H9 (cell line): ENCODE measurements around the gene RSPH3. TPM values are rescaled to one million over a fixed set of nuclear protein-coding genes. Genes with fewer than 3 reads are reported as not detected.

Experiments used
- DNase-seq: peaks from one replicate; pipeline ENCODE4 v3.0.0-alpha.2; 2017
- H2AFZ ChIP-seq: one replicate; pipeline ENCODE4 v1.6.1; 2013; ENCODE audit warnings: mild to moderate bottlenecking, low read length, control low read depth, moderate library complexity
- H2AK5ac ChIP-seq: 2 replicates; pipeline ENCODE4 v1.6.1; 2013; ENCODE audit warnings: low read length, control low read depth, mixed read lengths; ENCODE audit not compliant: insufficient read length
- H2BK120ac ChIP-seq: one replicate; pipeline ENCODE4 v1.6.1; 2013; ENCODE audit warnings: low read depth, mild to moderate bottlenecking, low read length, control low read depth, inconsistent platforms; ENCODE audit not compliant: poor library complexity, severe bottlenecking
- H2BK12ac ChIP-seq: 2 replicates; pipeline ENCODE4 v1.6.1; 2013; ENCODE audit warnings: low read length, control low read depth, mixed read lengths, low read depth; ENCODE audit not compliant: insufficient read length
- H2BK15ac ChIP-seq: 2 replicates; pipeline ENCODE4 v1.6.1; 2013; ENCODE audit warnings: low read depth, low read length, control low read depth
- H2BK20ac ChIP-seq: one replicate; pipeline ENCODE4 v1.6.1; 2013; ENCODE audit warnings: low read depth, mild to moderate bottlenecking, low read length, control low read depth, inconsistent platforms; ENCODE audit not compliant: poor library complexity, severe bottlenecking
- H2BK5ac ChIP-seq: 2 replicates; pipeline ENCODE4 v1.6.1; 2013; ENCODE audit warnings: low read length, control low read depth, mixed read lengths; ENCODE audit not compliant: insufficient read length
- H3K14ac ChIP-seq: 2 replicates; pipeline ENCODE4 v1.6.1; 2013; ENCODE audit warnings: low read length, control low read depth; ENCODE audit not compliant: insufficient read depth
- H3K18ac ChIP-seq: 2 replicates; pipeline ENCODE4 v1.6.1; 2013; ENCODE audit warnings: low read depth, mild to moderate bottlenecking, mixed read lengths, low read length, control low read depth; ENCODE audit not compliant: insufficient read length
- H3K23ac ChIP-seq: 2 replicates; pipeline ENCODE4 v1.6.1; 2013; ENCODE audit warnings: low read length, control low read depth, mixed read lengths, low read depth; ENCODE audit not compliant: insufficient read length
- H3K23me2 ChIP-seq: 2 replicates; pipeline ENCODE4 v1.6.1; 2013; ENCODE audit warnings: low read depth, mild to moderate bottlenecking, mixed read lengths, low read length, control low read depth; ENCODE audit not compliant: insufficient read length, poor library complexity, severe bottlenecking
- H3K27ac ChIP-seq: 2 replicates; pipeline ENCODE4 v1.5.1; 2013; ENCODE audit warnings: low read length, control low read depth, mixed read lengths, low read depth; ENCODE audit not compliant: insufficient read length
- H3K27me3 ChIP-seq: 2 replicates; pipeline ENCODE4 v1.6.1; 2013; ENCODE audit warnings: low read length, control low read depth, inconsistent platforms; ENCODE audit not compliant: insufficient read depth
- H3K4ac ChIP-seq: 2 replicates; pipeline ENCODE4 v1.6.1; 2013; ENCODE audit warnings: low read depth, mild to moderate bottlenecking, control low read depth, inconsistent platforms, low read length, moderate library complexity
- H3K4me1 ChIP-seq: 2 replicates; pipeline ENCODE4 v1.6.1; 2013; ENCODE audit warnings: low read length, control low read depth, inconsistent platforms; ENCODE audit not compliant: insufficient read depth
- H3K4me2 ChIP-seq: 2 replicates; pipeline ENCODE4 v1.6.1; 2013; ENCODE audit warnings: low read length, control low read depth, mixed read lengths; ENCODE audit not compliant: insufficient read length, insufficient read depth
- H3K56ac ChIP-seq: 2 replicates; pipeline ENCODE4 v1.6.1; 2013; ENCODE audit warnings: low read depth, mild to moderate bottlenecking, mixed read lengths, low read length, control low read depth; ENCODE audit not compliant: insufficient read length
- H3K79me1 ChIP-seq: 2 replicates; pipeline ENCODE4 v1.6.1; 2013; ENCODE audit warnings: low read depth, mild to moderate bottlenecking, moderate library complexity, low read length, control low read depth, inconsistent platforms; ENCODE audit not compliant: insufficient read depth, poor library complexity, severe bottlenecking
- H3K79me2 ChIP-seq: 2 replicates; pipeline ENCODE4 v1.6.1; 2013; ENCODE audit warnings: low read length, control low read depth, inconsistent platforms; ENCODE audit not compliant: insufficient read depth
- H3K9ac ChIP-seq: 2 replicates; pipeline ENCODE4 v1.6.1; 2013; ENCODE audit warnings: low read length, control low read depth, mixed read lengths; ENCODE audit not compliant: insufficient read length; ENCODE audit errors: extremely low read depth
- H3K9me3 ChIP-seq: one replicate; pipeline ENCODE4 v1.6.1; 2013; ENCODE audit warnings: low read depth, low read length, inconsistent platforms; ENCODE audit not compliant: control insufficient read depth
- H3T11ph ChIP-seq: one replicate; pipeline ENCODE4 v1.6.1; 2013; ENCODE audit warnings: mild to moderate bottlenecking, low read length, control low read depth, inconsistent platforms
- H4K20me1 ChIP-seq: one replicate; pipeline ENCODE4 v1.6.1; 2013; ENCODE audit not compliant: control insufficient read depth, insufficient read length, insufficient read depth
- H4K5ac ChIP-seq: 2 replicates; pipeline ENCODE4 v1.6.1; 2013; ENCODE audit warnings: low read depth, mild to moderate bottlenecking, mixed read lengths, low read length, control low read depth; ENCODE audit not compliant: insufficient read length
- H4K8ac ChIP-seq: replicated peaks from 2 replicates; pipeline ENCODE4 v1.6.1; 2013; ENCODE audit warnings: low read length, control low read depth, mixed read lengths, low read depth; ENCODE audit not compliant: insufficient read length
- H4K91ac ChIP-seq: 2 replicates; pipeline ENCODE4 v1.6.1; 2013; ENCODE audit warnings: low read depth, mild to moderate bottlenecking, moderate library complexity, mixed read lengths, low read length, control low read depth; ENCODE audit not compliant: insufficient read length
- H3K27ac Mint-ChIP-seq, 3 experiments: 2 replicates in 2 of 3; 3 replicates in 1 of 3; pipeline ENCODE4 v1.8.0; 2020 to 2021; ENCODE audit warnings: mixed read lengths in 3 of 3, mild to moderate bottlenecking in 1 of 3, moderate library complexity in 1 of 3
- H3K27me3 Mint-ChIP-seq: 2 replicates; pipeline ENCODE4 v1.8.0; 2021; ENCODE audit warnings: low read depth, mild to moderate bottlenecking, moderate library complexity, mixed read lengths
- H3K36me3 Mint-ChIP-seq, 3 experiments: 2 replicates in 2 of 3; 3 replicates in 1 of 3; pipeline ENCODE4 v1.8.0; 2020 to 2021; ENCODE audit warnings: low read depth in 3 of 3, mixed read lengths in 3 of 3; ENCODE audit not compliant: insufficient read depth in 1 of 3
- H3K4me1 Mint-ChIP-seq, 2 experiments: 2 replicates each; pipeline ENCODE4 v1.8.0; 2020; ENCODE audit warnings: mixed read lengths in 2 of 2
- H3K4me3 Mint-ChIP-seq, 2 experiments: 2 replicates in 1 of 2; 3 replicates in 1 of 2; pipeline ENCODE4 v1.8.0; 2020 to 2021; ENCODE audit warnings: mild to moderate bottlenecking in 2 of 2, mixed read lengths in 2 of 2, moderate library complexity in 1 of 2
- H3K9me3 Mint-ChIP-seq, 2 experiments: 2 replicates in 1 of 2; 3 replicates in 1 of 2; pipeline ENCODE4 v1.8.0; 2020; ENCODE audit warnings: mild to moderate bottlenecking in 2 of 2, mixed read lengths in 2 of 2, moderate library complexity in 1 of 2
- WGBS: extraction: QIAGEN DNeasy Blood & Tissue Kit; methylation state at CpG from one replicate; pipeline ENCODE4 v1.1.7; 2013; ENCODE audit warnings: missing lambda C conversion rate, low lambda C conversion rate, mixed read lengths; ENCODE audit not compliant: insufficient read length; ENCODE audit errors: extremely low coverage; 5-methylcytosine and 5-hydroxymethylcytosine counted together
- total RNA-seq: library from RNA; stranded (reverse); gene quantifications from 2 replicates; pipeline ENCODE4 v1.2.1, GENCODE V29; 2021
- TF ChIP-seq, protein P1 (sequence below): fragments of 200-600 bp; sonication (generic); conservative IDR thresholded peaks from 3 replicates; pipeline ENCODE4 v1.8.0; 2021; ENCODE audit warnings: antibody characterized with exemption, mild to moderate bottlenecking

Gene RSPH3
- total RNA-seq, 1 experiment from 2014 or later: 2.2 TPM

GRCh38 chr6:158960026-158960425 lies 40.0 kb downstream of the RSPH3 start:
- Histone ChIP-seq H2AFZ (no peak overlapping the region), H3K56ac (no peak overlapping the region), H3T11ph (no peak overlapping the region), H3K18ac (no peak overlapping the region), H2BK12ac (no peak overlapping the region), H2AK5ac (no peak overlapping the region), H3K4ac (no peak overlapping the region), H2BK15ac (no peak overlapping the region), H3K79me1 (no peaks in the 10 kb centered on the region), H2BK5ac (no peak overlapping the region), H4K8ac (no peak overlapping the region), H3K9ac (no peak overlapping the region), H3K27me3 (no peaks in the 10 kb centered on the region), H3K4me2 (no peak overlapping the region), H3K4me1 (no peaks in the 10 kb centered on the region), H3K14ac (no peak overlapping the region), H4K91ac (no peak overlapping the region), H3K9me3 (no peaks in the 10 kb centered on the region), H2BK120ac (no peak overlapping the region), H4K20me1 (no peaks in the 10 kb centered on the region), H3K27ac (no peak overlapping the region), H4K5ac (no peak overlapping the region), H3K79me2 (no peaks in the 10 kb centered on the region), H3K23ac (no peak overlapping the region), H2BK20ac (no peak overlapping the region), H3K23me2 (no peaks in the 10 kb centered on the region)
- no peak overlapping the region for H3K4me3 Mint-ChIP-seq
- DNase-seq: no peak
- WGBS: no CpG with 5 or more reads among the region's 2 CpGs
- TF ChIP-seq, protein P1, sequence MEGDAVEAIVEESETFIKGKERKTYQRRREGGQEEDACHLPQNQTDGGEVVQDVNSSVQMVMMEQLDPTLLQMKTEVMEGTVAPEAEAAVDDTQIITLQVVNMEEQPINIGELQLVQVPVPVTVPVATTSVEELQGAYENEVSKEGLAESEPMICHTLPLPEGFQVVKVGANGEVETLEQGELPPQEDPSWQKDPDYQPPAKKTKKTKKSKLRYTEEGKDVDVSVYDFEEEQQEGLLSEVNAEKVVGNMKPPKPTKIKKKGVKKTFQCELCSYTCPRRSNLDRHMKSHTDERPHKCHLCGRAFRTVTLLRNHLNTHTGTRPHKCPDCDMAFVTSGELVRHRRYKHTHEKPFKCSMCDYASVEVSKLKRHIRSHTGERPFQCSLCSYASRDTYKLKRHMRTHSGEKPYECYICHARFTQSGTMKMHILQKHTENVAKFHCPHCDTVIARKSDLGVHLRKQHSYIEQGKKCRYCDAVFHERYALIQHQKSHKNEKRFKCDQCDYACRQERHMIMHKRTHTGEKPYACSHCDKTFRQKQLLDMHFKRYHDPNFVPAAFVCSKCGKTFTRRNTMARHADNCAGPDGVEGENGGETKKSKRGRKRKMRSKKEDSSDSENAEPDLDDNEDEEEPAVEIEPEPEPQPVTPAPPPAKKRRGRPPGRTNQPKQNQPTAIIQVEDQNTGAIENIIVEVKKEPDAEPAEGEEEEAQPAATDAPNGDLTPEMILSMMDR: no peak
- H3K27ac Mint-ChIP-seq: no peak overlapping the region
- H3K27me3 Mint-ChIP-seq: no peaks in the 10 kb centered on the region
- peaks cover 0 to 2% of the 10 kb centered on the region in 2 experiments; a peak in 1 of 5 replicates for H3K9me3 Mint-ChIP-seq
- 0 out of 7 replicates have a peak, but pooled peaks cover 0 to 8% (median 1%) of the 10 kb centered on the region in 3 experiments for H3K36me3 Mint-ChIP-seq
- H3K4me1 Mint-ChIP-seq: peaks cover 2 to 5% of the 10 kb centered on the region in 2 experiments; a peak in 2 of 4 replicates
